Memory B cell (primary cell): ENCODE results near the gene TMEM252.

Experiments
- ATAC-seq: fragments of 150-1000 bp; cut with Tn5 transposase; 2 replicates; pipeline ENCODE4 v1.10.0; 2021; ENCODE audit warnings: low read depth, mild to moderate bottlenecking, moderate library complexity
- DNase-seq, 2 donors: peaks; one replicate each; pipeline ENCODE4 v3.0.0; 2022; ENCODE audit warnings: low spot score in 2 of 2
- H3K27ac Mint-ChIP-seq: one replicate; pipeline ENCODE4 v1.8.0; 2022; ENCODE audit warnings: mild to moderate bottlenecking, moderate library complexity, mixed read lengths
- H3K27me3 Mint-ChIP-seq: one replicate; pipeline ENCODE4 v1.8.0; 2022; ENCODE audit warnings: mixed read lengths
- H3K36me3 Mint-ChIP-seq: one replicate; pipeline ENCODE4 v1.8.0; 2022; ENCODE audit warnings: mild to moderate bottlenecking, mixed read lengths
- H3K4me1 Mint-ChIP-seq: one replicate; pipeline ENCODE4 v1.8.0; 2022; ENCODE audit warnings: mixed read lengths
- H3K4me3 Mint-ChIP-seq: one replicate; pipeline ENCODE4 v1.8.0; 2022; ENCODE audit warnings: mild to moderate bottlenecking, moderate library complexity, mixed read lengths
- H3K9me3 Mint-ChIP-seq: one replicate; pipeline ENCODE4 v1.8.0; 2022; ENCODE audit warnings: mixed read lengths

Gene TMEM252

GRCh38 chr9:68540712-68541535, at the start of gene TMEM252:
Gene TMEM252 (minus strand): TSS chr9:68540883. CDS start chr9:68540814, 69 bp downstream.
- Mint-ChIP-seq H3K27me3 (no peaks in the 10 kb centered on the region), H3K36me3 (no peaks in the 10 kb centered on the region), H3K27ac (no peak within 1 kb of the TSS), H3K4me3 (no peak within 1 kb of the TSS), H3K9me3 (no peaks in the 10 kb centered on the region), H3K4me1 (peaks cover 18% of the 10 kb centered on the region)
- DNase-seq, result no peak
- ATAC-seq, result no peak

- Mint-ChIP-seq H3K4me1 (peaks cover 19% of the 10 kb centered on the region), H3K9me3 (peaks cover 9% of the 10 kb centered on the region), H3K27me3 (peaks cover 2% of the 10 kb centered on the region), H3K4me3 (no peak overlapping the region), H3K36me3 (no peaks in the 10 kb centered on the region), H3K27ac (no peak overlapping the region)
- no peak for DNase-seq
- ATAC-seq, result no peak
Measured at GRCh38 chr9:68585034-68585761, 44.5 kb upstream of the TMEM252 start.

GRCh38 chr9:68584189-68585033, 43.7 kb upstream of the TMEM252 start:
- no peak overlapping the region for H3K27ac Mint-ChIP-seq
- H3K4me3 Mint-ChIP-seq, result peak overlapping the region; percentile 46
- peaks cover 2% of the 10 kb centered on the region for H3K27me3 Mint-ChIP-seq
- H3K9me3 Mint-ChIP-seq, result peaks cover 8% of the 10 kb centered on the region
- H3K4me1 Mint-ChIP-seq, result peaks cover 22% of the 10 kb centered on the region
- peaks cover 3% of the 10 kb centered on the region for H3K36me3 Mint-ChIP-seq
- peak; percentile 99 for ATAC-seq
- peak; percentile 88 to 91 for DNase-seq

GRCh38 chr9:68581696-68582095, 41.0 kb upstream of the TMEM252 start:
- no peak for DNase-seq
- H3K36me3 Mint-ChIP-seq, result peaks cover 3% of the 10 kb centered on the region
- ATAC-seq, result no peak
- peaks cover 32% of the 10 kb centered on the region for H3K4me1 Mint-ChIP-seq
- H3K9me3 Mint-ChIP-seq, result peaks cover 3% of the 10 kb centered on the region
- H3K27me3 Mint-ChIP-seq, result peaks cover 2% of the 10 kb centered on the region
- H3K4me3 Mint-ChIP-seq, result no peak overlapping the region
- H3K27ac Mint-ChIP-seq, result no peak overlapping the region

GRCh38 chr9:68577774-68578591, 37.3 kb upstream of the TMEM252 start:
- ATAC-seq, result peak; percentile 96
- Mint-ChIP-seq H3K36me3 (peaks cover 3% of the 10 kb centered on the region), H3K27ac (no peak overlapping the region), H3K4me1 (peaks cover 20% of the 10 kb centered on the region), H3K9me3 (peaks cover 3% of the 10 kb centered on the region), H3K4me3 (no peak overlapping the region), H3K27me3 (peaks cover under 1% of the 10 kb centered on the region)
- no peak for DNase-seq

GRCh38 chr9:68575817-68576216, 35.1 kb upstream of the TMEM252 start:
- no peak overlapping the region for H3K27ac Mint-ChIP-seq
- H3K4me3 Mint-ChIP-seq, result no peak overlapping the region
- peaks cover 5% of the 10 kb centered on the region for H3K36me3 Mint-ChIP-seq
- no peak for ATAC-seq
- no peak for DNase-seq
- peaks cover 6% of the 10 kb centered on the region for H3K9me3 Mint-ChIP-seq
- H3K27me3 Mint-ChIP-seq, result peaks cover 1% of the 10 kb centered on the region
- H3K4me1 Mint-ChIP-seq, result peaks cover 20% of the 10 kb centered on the region

GRCh38 chr9:68574150-68574549, 33.5 kb upstream of the TMEM252 start:
- peaks cover 3% of the 10 kb centered on the region for H3K27me3 Mint-ChIP-seq
- no peak overlapping the region for H3K4me3 Mint-ChIP-seq
- ATAC-seq, result no peak
- H3K27ac Mint-ChIP-seq, result no peak overlapping the region
- H3K4me1 Mint-ChIP-seq, result peaks cover 16% of the 10 kb centered on the region
- H3K36me3 Mint-ChIP-seq, result peaks cover 2% of the 10 kb centered on the region
- H3K9me3 Mint-ChIP-seq, result peaks cover 4% of the 10 kb centered on the region
- no peak for DNase-seq

- ATAC-seq (no peak), DNase-seq (no peak)
- Mint-ChIP-seq H3K9me3 (peaks cover 2% of the 10 kb centered on the region), H3K27ac (no peak overlapping the region), H3K4me3 (no peak overlapping the region), H3K36me3 (peaks cover under 1% of the 10 kb centered on the region), H3K4me1 (peaks cover 7% of the 10 kb centered on the region), H3K27me3 (peaks cover 12% of the 10 kb centered on the region)
Measured at GRCh38 chr9:68567565-68567964, 26.9 kb upstream of the TMEM252 start.

- Mint-ChIP-seq H3K36me3 (no peaks in the 10 kb centered on the region), H3K4me3 (no peak overlapping the region), H3K27me3 (peaks cover 7% of the 10 kb centered on the region), H3K4me1 (peaks cover 7% of the 10 kb centered on the region), H3K9me3 (no peaks in the 10 kb centered on the region), H3K27ac (no peak overlapping the region)
- ATAC-seq, result no peak
- DNase-seq, result no peak
Measured at GRCh38 chr9:68562461-68562860, 21.8 kb upstream of the TMEM252 start.

- Mint-ChIP-seq H3K9me3 (no peaks in the 10 kb centered on the region), H3K36me3 (no peaks in the 10 kb centered on the region), H3K27me3 (peaks cover 8% of the 10 kb centered on the region), H3K4me1 (peaks cover 7% of the 10 kb centered on the region), H3K27ac (no peak overlapping the region), H3K4me3 (no peak overlapping the region)
- DNase-seq (peak; percentile 50 to 59), ATAC-seq (peak; percentile 66)
Measured at GRCh38 chr9:68560071-68560844, 19.6 kb upstream of the TMEM252 start.

GRCh38 chr9:68558545-68558944, 17.9 kb upstream of the TMEM252 start:
- ATAC-seq (no peak), DNase-seq (no peak)
- Mint-ChIP-seq H3K36me3 (no peaks in the 10 kb centered on the region), H3K27me3 (peaks cover 3% of the 10 kb centered on the region), H3K4me1 (peaks cover 5% of the 10 kb centered on the region), H3K27ac (no peak overlapping the region), H3K4me3 (no peak overlapping the region), H3K9me3 (no peaks in the 10 kb centered on the region)

- Mint-ChIP-seq H3K27ac (no peak overlapping the region), H3K4me1 (peaks cover 3% of the 10 kb centered on the region), H3K9me3 (no peaks in the 10 kb centered on the region), H3K27me3 (peaks cover 3% of the 10 kb centered on the region), H3K4me3 (no peak overlapping the region), H3K36me3 (no peaks in the 10 kb centered on the region)
- DNase-seq (no peak), ATAC-seq (no peak)
Measured at GRCh38 chr9:68555437-68556150, 14.9 kb upstream of the TMEM252 start.
